Ovary (tissue), 9 donors: ENCODE measurements around the gene SLC18A3. TPM values are rescaled to one million over a fixed set of nuclear protein-coding genes. Genes with fewer than 3 reads are reported as not detected.

Experiments
- DNase-seq, 5 donors: peaks; one replicate each; pipeline ENCODE4 v3.0.0-alpha.2; 2019 to 2020
- H3K27ac ChIP-seq, 2 donors: fragments of 200-600 bp; one replicate each; pipeline versions ENCODE4 v1.5.1 to v1.8.0; 2019 to 2022
- H3K27me3 ChIP-seq: fragments of 200-600 bp; one replicate; pipeline ENCODE4 v1.8.0; 2022
- H3K36me3 ChIP-seq: fragments of 200-600 bp; sonication (generic); one replicate; pipeline ENCODE4 v1.5.1; 2019
- H3K4me1 ChIP-seq: one replicate; pipeline ENCODE4 v1.8.1; 2013; ENCODE audit warnings: mild to moderate bottlenecking, moderate library complexity; ENCODE audit not compliant: insufficient read depth
- H3K4me3 ChIP-seq: fragments of 200-600 bp; sonication (generic); one replicate; pipeline ENCODE4 v1.5.1; 2017
- H3K9me3 ChIP-seq, 2 donors: fragments of 200-600 bp in 1 of 2; sonication (generic) in 1 of 2; one replicate each; pipeline versions ENCODE4 v1.5.1 to v1.8.1; 2013 to 2019; ENCODE audit warnings: mild to moderate bottlenecking in 1 of 2, moderate library complexity in 1 of 2
- CTCF ChIP-seq, 3 donors: fragments of 450-650 bp in 2 of 3; fragments of 200-600 bp in 1 of 3; IDR thresholded peaks; one replicate each; pipeline versions ENCODE4 v1.5.1 to v1.8.0; 2016 to 2022; ENCODE audit warnings: antibody characterized with exemption in 3 of 3, mild to moderate bottlenecking in 1 of 3
- EP300 ChIP-seq: sonication (generic); formaldehyde crosslinking; IDR thresholded peaks from one replicate; pipeline ENCODE4 v1.6.1; 2017; ENCODE audit warnings: antibody characterized with exemption
- POLR2A ChIP-seq: fragments of 450-650 bp; IDR thresholded peaks from one replicate; pipeline ENCODE4 v1.6.1; 2017; ENCODE audit warnings: antibody characterized with exemption, mild to moderate bottlenecking, moderate library complexity
- WGBS, 3 donors: extraction: QIAGEN DNeasy Blood & Tissue Kit in 1 of 3; methylation state at CpG; one replicate each; pipeline versions ENCODE4 v1.1.5 to v1.1.7; 2013 to 2017; 5-methylcytosine and 5-hydroxymethylcytosine counted together
- intact Hi-C, 4 donors: fragments of 100-400 bp; cut with DNase I; formaldehyde crosslinking; loops; one replicate each; pipeline versions ENCODE4 v1.11.0 to v1.15.1; 2022 to 2023
- polyA plus RNA-seq, 2 donors: library from polyadenylated mRNA; stranded (reverse); fragments of 200-250 nt in 1 of 2; fragments of 350-450 nt in 1 of 2; fragmentation: Illumina TruSeq in 1 of 2; extraction: RNeasy Lipid Tissue Mini Kit (QIAGEN cat#74804) in 1 of 2; gene quantifications; one replicate each; pipeline ENCODE4 v1.2.3, GENCODE V29; 2013 to 2014
- total RNA-seq, 7 donors: library from RNA; depleted of rRNA in 2 of 7; stranded (reverse); fragments of >200 nt in 2 of 7; fragmentation: NEBNext Ultra II Directional in 3 of 7; extraction: Animal tissue kit (Norgen Biotek cat#: 25700) in 3 of 7; gene quantifications; one replicate each; pipeline versions ENCODE4 v1.1.0 to v1.2.4, GENCODE V29; 2016 to 2023
- donor health status: DM: no; HTN: no; CAD: no; lungs with moderate emphysema.
- donor health status: DM: no; HTN: no; CAD: no.
- donor health status: Bipolar disorder and iron deficiency.
- donor health status: DM: yes; HTN: yes; CAD: no.
- donor health status: DM: no; HTN: no; CAD: no.
- donor health status: DM: yes; HTN: yes; CAD: no.

Gene SLC18A3
- total and polyA plus RNA-seq, 9 donors = not detected

- Histone ChIP-seq H3K4me1 (no peaks in the 10 kb centered on the region), H3K36me3 (no peaks in the 10 kb centered on the region), H3K27me3 (no peaks in the 10 kb centered on the region), H3K4me3 (no peak overlapping the region), H3K9me3 (no peaks in the 10 kb centered on the region), H3K27ac (no peak overlapping the region)
- peak in 1 of 5 donors; percentile 1 for DNase-seq
- TF ChIP-seq CTCF (IDR thresholded peaks at IDR 0.05) (no peak), EP300 (no peak), POLR2A (no peak)
- intact Hi-C loops = no loop called here
- WGBS, 3 donors = 76 to 83% (median 82%) methylated on average over 5 to 8 of the region's 8 CpGs
These were observed 10.1 kb upstream of the SLC18A3 start for GRCh38 chr10:49600046-49600445.

GRCh38 chr10:49600781-49601400, 9.2 kb upstream of the SLC18A3 start:
- no peaks in the 10 kb centered on the region for H3K27me3 ChIP-seq
- intact Hi-C loops = no loop called here
- H3K4me3 ChIP-seq = no peak overlapping the region
- H3K36me3 ChIP-seq = no peaks in the 10 kb centered on the region
- H3K27ac ChIP-seq = no peak overlapping the region
- no peaks in the 10 kb centered on the region for H3K4me1 ChIP-seq
- no peaks in the 10 kb centered on the region for H3K9me3 ChIP-seq
- TF ChIP-seq POLR2A (no peak), CTCF (IDR thresholded peaks at IDR 0.05) (no peak), EP300 (no peak)
- no peak for DNase-seq
- 69 to 84% (median 73%) methylated on average over 4 of the region's 4 CpGs for WGBS, 3 donors

- H3K4me1 ChIP-seq = no peaks in the 10 kb centered on the region
- intact Hi-C loops = no loop called here
- H3K27me3 ChIP-seq = no peaks in the 10 kb centered on the region
- H3K36me3 ChIP-seq = no peaks in the 10 kb centered on the region
- H3K4me3 ChIP-seq = no peak overlapping the region
- 65 to 79% (median 73%) methylated on average over 7 of the region's 7 CpGs for WGBS, 3 donors
- TF ChIP-seq POLR2A (no peak), EP300 (no peak), CTCF (IDR thresholded peaks at IDR 0.05) (no peak)
- DNase-seq = peak in 1 of 5 donors; percentile 2
- H3K27ac ChIP-seq = no peak overlapping the region
- no peaks in the 10 kb centered on the region for H3K9me3 ChIP-seq
These were observed 8.3 kb upstream of the SLC18A3 start for GRCh38 chr10:49601857-49602256.

- Histone ChIP-seq H3K9me3 (no peaks in the 10 kb centered on the region), H3K36me3 (no peaks in the 10 kb centered on the region), H3K4me1 (no peaks in the 10 kb centered on the region), H3K27ac (no peak overlapping the region), H3K4me3 (no peak overlapping the region), H3K27me3 (no peaks in the 10 kb centered on the region)
- intact Hi-C loops = no loop called here
- TF ChIP-seq EP300 = no peak
- no peak for TF ChIP-seq POLR2A
- no peak for TF ChIP-seq CTCF (IDR thresholded peaks at IDR 0.05)
- peak in 1 of 5 donors; percentile 0 for DNase-seq
- 55 to 78% (median 72%) methylated on average over 2 of the region's 2 CpGs for WGBS, 3 donors
These were observed 7.6 kb upstream of the SLC18A3 start for GRCh38 chr10:49602380-49603023.
